ENCODE data around the gene PLCB3. TPM values are rescaled to one million over a fixed set of nuclear protein-coding genes. Genes with fewer than 3 reads are reported as not detected.

Gene PLCB3
- total and polyA plus RNA-seq, 4 donors: 12.7 to 16.9 (median 14.5) TPM

GRCh38 chr11:64291752-64292459 is 40.6 kb downstream of the PLCB3 start:
- peaks cover 50% of the 10 kb centered on the region for H3K4me1 ChIP-seq (ENCODE audit: control insufficient read depth, insufficient read depth, low read length)
- peak overlapping the region; percentile 20 for H3K4me3 ChIP-seq (ENCODE audit: low read depth, low read length)
- H3K9me3 ChIP-seq (ENCODE audit: control insufficient read depth, insufficient read depth, low read length): no peaks in the 10 kb centered on the region
- no peak overlapping the region for H3K27ac ChIP-seq (ENCODE audit: low read depth, low read length)
- under 1% methylated on average over 96 of the region's 96 CpGs for WGBS (ENCODE audit: insufficient coverage)
- DNase-seq (ENCODE audit: low read depth in 4 of 6, low spot score in 6 of 6): peak in 2 of 6 donors; percentile 77 to 82
- H3K36me3 ChIP-seq (ENCODE audit: control insufficient read depth, insufficient read depth, low read length): peaks cover 29% of the 10 kb centered on the region
- peaks cover 51% of the 10 kb centered on the region for H3K27me3 ChIP-seq (ENCODE audit: control insufficient read depth, insufficient read depth, low read length)

DNA sequence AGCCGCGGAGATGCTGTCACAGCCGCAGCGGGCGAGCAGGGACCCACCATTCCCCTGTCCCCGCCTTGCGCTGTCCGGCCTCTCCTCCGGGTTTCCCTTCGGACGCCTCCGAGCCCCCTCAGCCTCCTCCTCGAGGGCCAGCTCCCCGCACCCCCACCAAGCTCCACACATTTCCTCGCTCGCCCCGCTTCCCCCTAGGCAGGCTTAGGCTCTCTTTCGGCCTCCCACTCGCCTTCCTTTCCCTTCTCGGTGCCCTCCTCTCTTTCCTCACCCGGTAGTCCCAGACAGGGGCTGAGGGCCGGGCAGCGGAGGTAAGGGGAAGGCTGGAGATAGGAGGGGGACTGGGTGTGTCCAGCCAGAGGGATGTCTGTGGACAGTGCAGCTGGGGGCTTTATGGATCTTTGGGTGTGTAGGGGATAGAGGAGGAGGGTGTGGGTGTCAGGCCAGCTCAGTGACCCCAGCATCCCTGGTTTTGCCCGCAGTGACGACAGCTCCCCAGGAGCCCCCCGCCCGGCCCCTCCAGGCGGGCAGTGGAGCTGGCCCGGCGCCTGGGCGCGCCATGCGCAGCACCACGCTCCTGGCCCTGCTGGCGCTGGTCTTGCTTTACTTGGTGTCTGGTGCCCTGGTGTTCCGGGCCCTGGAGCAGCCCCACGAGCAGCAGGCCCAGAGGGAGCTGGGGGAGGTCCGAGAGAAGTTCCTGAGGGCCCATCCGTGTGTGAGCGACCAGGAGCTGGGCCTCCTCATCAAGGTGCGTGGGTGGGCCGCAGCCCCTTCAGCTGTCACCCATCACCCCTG is 41.3 kb downstream of the PLCB3 start:
- Histone ChIP-seq H3K27ac (ENCODE audit: low read depth, low read length) (no peak overlapping the region), H3K27me3 (ENCODE audit: control insufficient read depth, insufficient read depth, low read length) (peaks cover 59% of the 10 kb centered on the region), H3K36me3 (ENCODE audit: control insufficient read depth, insufficient read depth, low read length) (peaks cover 25% of the 10 kb centered on the region), H3K4me1 (ENCODE audit: control insufficient read depth, insufficient read depth, low read length) (peaks cover 48% of the 10 kb centered on the region), H3K4me3 (ENCODE audit: low read depth, low read length) (peak overlapping the region; percentile 20), H3K9me3 (ENCODE audit: control insufficient read depth, insufficient read depth, low read length) (no peaks in the 10 kb centered on the region)
- peak in 1 of 6 donors; percentile 25 for DNase-seq (ENCODE audit: low read depth in 4 of 6, low spot score in 6 of 6)
- 23% methylated on average over 30 of the region's 42 CpGs for WGBS (ENCODE audit: insufficient coverage)

- Histone ChIP-seq H3K27me3 (ENCODE audit: control insufficient read depth, insufficient read depth, low read length) (peaks cover 80% of the 10 kb centered on the region), H3K9me3 (ENCODE audit: control insufficient read depth, insufficient read depth, low read length) (no peaks in the 10 kb centered on the region), H3K4me1 (ENCODE audit: control insufficient read depth, insufficient read depth, low read length) (peaks cover 57% of the 10 kb centered on the region), H3K4me3 (ENCODE audit: low read depth, low read length) (no peak overlapping the region), H3K27ac (ENCODE audit: low read depth, low read length) (no peak overlapping the region), H3K36me3 (ENCODE audit: control insufficient read depth, insufficient read depth, low read length) (peaks cover 10% of the 10 kb centered on the region)
- peak in 1 of 6 donors; percentile 32 for DNase-seq (ENCODE audit: low read depth in 4 of 6, low spot score in 6 of 6)
- 54% methylated on average over 2 of the region's 3 CpGs for WGBS (ENCODE audit: insufficient coverage)
These were observed 43.4 kb downstream of the PLCB3 start for GRCh38 chr11:64294774-64295173.

DNA sequence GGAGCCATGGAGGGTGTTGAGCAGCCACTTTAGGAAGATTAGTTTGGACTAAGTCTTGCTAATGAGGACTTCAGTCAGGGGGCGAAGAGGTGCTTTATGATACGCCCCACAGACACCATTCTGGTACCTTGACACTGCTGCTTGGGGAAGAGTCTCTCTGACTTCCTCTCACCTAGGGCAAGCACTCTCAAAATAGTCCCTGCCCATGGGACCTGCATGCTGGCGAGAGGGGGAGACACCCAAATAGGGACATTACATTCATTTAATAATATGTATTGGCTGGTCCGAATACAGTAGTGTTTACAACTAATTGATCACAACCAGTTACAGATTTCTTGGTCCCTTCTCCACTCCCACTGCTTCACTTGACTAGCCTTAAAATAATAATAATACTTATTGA is 44.4 kb downstream of the PLCB3 start:
- no peak for DNase-seq (ENCODE audit: low read depth in 4 of 6, low spot score in 6 of 6)
- no peak overlapping the region for H3K4me3 ChIP-seq (ENCODE audit: low read depth, low read length)
- peaks cover 83% of the 10 kb centered on the region for H3K27me3 ChIP-seq (ENCODE audit: control insufficient read depth, insufficient read depth, low read length)
- H3K36me3 ChIP-seq (ENCODE audit: control insufficient read depth, insufficient read depth, low read length): peaks cover 10% of the 10 kb centered on the region
- H3K4me1 ChIP-seq (ENCODE audit: control insufficient read depth, insufficient read depth, low read length): peaks cover 65% of the 10 kb centered on the region
- no peaks in the 10 kb centered on the region for H3K9me3 ChIP-seq (ENCODE audit: control insufficient read depth, insufficient read depth, low read length)
- H3K27ac ChIP-seq (ENCODE audit: low read depth, low read length): no peak overlapping the region
- WGBS (ENCODE audit: insufficient coverage): no CpG with 5 or more reads among the region's 4 CpGs

DNA sequence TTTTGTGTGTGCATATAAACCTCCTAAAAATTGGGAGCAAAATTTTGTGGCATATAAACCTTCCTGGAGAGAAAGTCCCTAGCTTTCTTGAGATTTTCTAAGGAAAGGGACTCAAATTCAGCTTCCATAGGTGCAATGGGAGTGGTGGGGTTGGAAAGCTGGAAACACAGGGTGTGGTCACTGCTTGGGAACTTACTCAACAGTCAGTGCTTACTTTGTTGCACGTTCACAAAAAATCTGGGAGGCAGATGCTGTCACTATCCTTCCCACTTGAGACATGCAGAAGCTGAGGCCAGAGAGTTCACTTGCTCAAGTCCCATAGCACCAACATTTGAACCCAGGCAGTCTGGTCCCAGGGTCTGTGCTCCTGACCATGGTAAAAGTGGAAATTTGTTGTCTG is 44.9 kb downstream of the PLCB3 start:
- DNase-seq (ENCODE audit: low read depth in 4 of 6, low spot score in 6 of 6): no peak
- Histone ChIP-seq H3K4me1 (ENCODE audit: control insufficient read depth, insufficient read depth, low read length) (peaks cover 65% of the 10 kb centered on the region), H3K36me3 (ENCODE audit: control insufficient read depth, insufficient read depth, low read length) (peaks cover 8% of the 10 kb centered on the region), H3K4me3 (ENCODE audit: low read depth, low read length) (no peak overlapping the region), H3K27me3 (ENCODE audit: control insufficient read depth, insufficient read depth, low read length) (peaks cover 82% of the 10 kb centered on the region), H3K9me3 (ENCODE audit: control insufficient read depth, insufficient read depth, low read length) (no peaks in the 10 kb centered on the region), H3K27ac (ENCODE audit: low read depth, low read length) (no peak overlapping the region)
- WGBS (ENCODE audit: insufficient coverage): 33% methylated on average over 1 of the region's 1 CpG

DNA sequence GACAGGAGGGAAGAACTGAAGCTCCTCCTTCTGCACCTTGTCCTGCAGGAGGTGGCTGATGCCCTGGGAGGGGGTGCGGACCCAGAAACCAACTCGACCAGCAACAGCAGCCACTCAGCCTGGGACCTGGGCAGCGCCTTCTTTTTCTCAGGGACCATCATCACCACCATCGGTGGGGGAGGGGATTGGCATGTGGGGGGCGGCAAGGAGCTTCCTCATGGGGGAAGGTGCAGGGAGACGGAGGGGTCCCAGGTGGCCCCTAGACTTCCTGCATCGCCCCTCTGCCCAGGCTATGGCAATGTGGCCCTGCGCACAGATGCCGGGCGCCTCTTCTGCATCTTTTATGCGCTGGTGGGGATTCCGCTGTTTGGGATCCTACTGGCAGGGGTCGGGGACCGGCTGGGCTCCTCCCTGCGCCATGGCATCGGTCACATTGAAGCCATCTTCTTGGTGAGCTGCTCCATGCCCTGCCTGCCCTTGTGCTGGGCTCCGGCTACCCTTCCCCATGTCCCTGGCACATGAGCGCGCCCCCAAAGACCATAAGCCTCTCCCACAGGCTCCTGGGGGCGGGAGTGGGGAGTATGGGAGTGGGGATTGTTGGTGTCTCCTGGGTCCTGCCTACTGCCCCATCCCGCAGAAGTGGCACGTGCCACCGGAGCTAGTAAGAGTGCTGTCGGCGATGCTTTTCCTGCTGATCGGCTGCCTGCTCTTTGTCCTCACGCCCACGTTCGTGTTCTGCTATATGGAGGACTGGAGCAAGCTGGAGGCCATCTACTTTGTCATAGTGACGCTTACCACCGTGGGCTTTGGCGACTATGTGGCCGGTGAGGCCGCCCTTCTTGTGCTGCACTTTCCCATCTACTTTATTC is 45.7 kb downstream of the PLCB3 start:
- Histone ChIP-seq H3K27ac (ENCODE audit: low read depth, low read length) (no peak overlapping the region), H3K4me3 (ENCODE audit: low read depth, low read length) (no peak overlapping the region), H3K36me3 (ENCODE audit: control insufficient read depth, insufficient read depth, low read length) (peaks cover 8% of the 10 kb centered on the region), H3K27me3 (ENCODE audit: control insufficient read depth, insufficient read depth, low read length) (peaks cover 89% of the 10 kb centered on the region), H3K4me1 (ENCODE audit: control insufficient read depth, insufficient read depth, low read length) (peaks cover 68% of the 10 kb centered on the region), H3K9me3 (ENCODE audit: control insufficient read depth, insufficient read depth, low read length) (no peaks in the 10 kb centered on the region)
- no peak for DNase-seq (ENCODE audit: low read depth in 4 of 6, low spot score in 6 of 6)
- 23% methylated on average over 28 of the region's 34 CpGs for WGBS (ENCODE audit: insufficient coverage)

- Histone ChIP-seq H3K4me3 (ENCODE audit: low read depth, low read length) (no peak overlapping the region), H3K36me3 (ENCODE audit: control insufficient read depth, insufficient read depth, low read length) (peaks cover 8% of the 10 kb centered on the region), H3K27ac (ENCODE audit: low read depth, low read length) (no peak overlapping the region), H3K4me1 (ENCODE audit: control insufficient read depth, insufficient read depth, low read length) (peaks cover 62% of the 10 kb centered on the region), H3K9me3 (ENCODE audit: control insufficient read depth, insufficient read depth, low read length) (no peaks in the 10 kb centered on the region), H3K27me3 (ENCODE audit: control insufficient read depth, insufficient read depth, low read length) (peaks cover 83% of the 10 kb centered on the region)
- no peak for DNase-seq (ENCODE audit: low read depth in 4 of 6, low spot score in 6 of 6)
- 44% methylated on average over 18 of the region's 18 CpGs for WGBS (ENCODE audit: insufficient coverage)
These were observed 46.5 kb downstream of the PLCB3 start for GRCh38 chr11:64297699-64298358.

GRCh38 chr11:64298966-64299846 is 47.9 kb downstream of the PLCB3 start:
- H3K4me3 ChIP-seq (ENCODE audit: low read depth, low read length): no peak overlapping the region

More at GRCh38 chr11:64298966-64299846, 47.9 kb downstream of the PLCB3 start:
- Histone ChIP-seq H3K9me3 (ENCODE audit: control insufficient read depth, insufficient read depth, low read length) (no peaks in the 10 kb centered on the region), H3K4me1 (ENCODE audit: control insufficient read depth, insufficient read depth, low read length) (peaks cover 58% of the 10 kb centered on the region), H3K27me3 (ENCODE audit: control insufficient read depth, insufficient read depth, low read length) (peaks cover 77% of the 10 kb centered on the region), H3K27ac (ENCODE audit: low read depth, low read length) (no peak overlapping the region), H3K36me3 (ENCODE audit: control insufficient read depth, insufficient read depth, low read length) (peaks cover 8% of the 10 kb centered on the region)
- peak in 2 of 6 donors; percentile 43 to 78 for DNase-seq (ENCODE audit: low read depth in 4 of 6, low spot score in 6 of 6)
- WGBS (ENCODE audit: insufficient coverage): 10% methylated on average over 58 of the region's 60 CpGs
